Hematopoietic multipotent progenitor cell treated with erythropoietin and hydrocortisone succinate and interleukin-3 and kit ligand, for 4 days (in vitro differentiated cells): Measurements from ENCODE around the gene C19orf12.
"Not testable (repeated sequence)": the region's sequence is repeated elsewhere in the genome, so short reads cannot be mapped to it uniquely, and the experiment has no call there.

Experiments
- DNase-seq: peaks from one replicate; pipeline ENCODE4 v3.0.0-alpha.2; 2015

Gene C19orf12

GRCh38 chr19:29675120-29675649, 39.9 kb downstream of the C19orf12 start:
- no peak for DNase-seq

GRCh38 chr19:29674374-29675119, 40.5 kb downstream of the C19orf12 start:
- DNase-seq = no peak

GRCh38 chr19:29673451-29674371, 41.4 kb downstream of the C19orf12 start:
- DNase-seq = no peak

- DNase-seq = no peak
Observed at GRCh38 chr19:29672933-29673336, 42.1 kb downstream of the C19orf12 start.

GRCh38 chr19:29672319-29672932, 42.6 kb downstream of the C19orf12 start:
- no peak for DNase-seq

- DNase-seq = peak; percentile 77
Observed at GRCh38 chr19:29671393-29672160, 43.5 kb downstream of the C19orf12 start.

GRCh38 chr19:29671026-29671392, 44.1 kb downstream of the C19orf12 start:
- not testable (repeated sequence) for DNase-seq

GRCh38 chr19:29670255-29670654, 44.8 kb downstream of the C19orf12 start:
- no peak for DNase-seq

- DNase-seq = peak; percentile 47
Observed at GRCh38 chr19:29668746-29669609, 46.1 kb downstream of the C19orf12 start.

GRCh38 chr19:29667901-29668341, 47.1 kb downstream of the C19orf12 start:
- no peak for DNase-seq

- no peak for DNase-seq
Observed at GRCh38 chr19:29667387-29667783, 47.7 kb downstream of the C19orf12 start.

- DNase-seq = no peak
Observed at GRCh38 chr19:29666578-29667386, 48.3 kb downstream of the C19orf12 start.

GRCh38 chr19:29665826-29666577, 49.1 kb downstream of the C19orf12 start:
- DNase-seq = no peak

GRCh38 chr19:29665215-29665825, 49.7 kb downstream of the C19orf12 start, which contains the start of gene PLEKHF1:
TSS of gene PLEKHF1 (plus strand) at chr19:29665461. CDS start at chr19:29673840, 8,379 bp downstream.
- peak; percentile 94 for DNase-seq

GRCh38 chr19:29664753-29665214, 50.3 kb downstream of the C19orf12 start:
- no peak for DNase-seq

- DNase-seq = no peak
Observed at GRCh38 chr19:29663861-29664752, 51.0 kb downstream of the C19orf12 start.

- no peak for DNase-seq
Observed at GRCh38 chr19:29662604-29663404, 52.3 kb downstream of the C19orf12 start.
